ENCODE measurements around the gene DR1. TPM values are rescaled to one million over a fixed set of nuclear protein-coding genes. Genes with fewer than 3 reads are reported as not detected.

The DR1 gene
- total RNA-seq, 1 experiment from 2014 or later: 87.3 TPM

- Histone ChIP-seq H3K4me1 (ENCODE audit: insufficient read depth, low read length) (no peaks in the 10 kb centered on the region), H2BK120ac (ENCODE audit: low read depth, low read length, poor library complexity, severe bottlenecking) (no peak overlapping the region), H4K8ac (replicated peaks; ENCODE audit: insufficient read length, low read depth, low read length) (no peak overlapping the region), H3K27ac (ENCODE audit: insufficient read length, low read depth, low read length) (no peak overlapping the region), H2BK15ac (ENCODE audit: low read depth, low read length) (no peak overlapping the region), H3K18ac (ENCODE audit: insufficient read length, low read depth, low read length) (no peak overlapping the region), H3K79me1 (ENCODE audit: insufficient read depth, low read depth, low read length, poor library complexity, severe bottlenecking) (no peaks in the 10 kb centered on the region), H2AFZ (ENCODE audit: low read length) (no peak overlapping the region), H4K20me1 (ENCODE audit: control insufficient read depth, insufficient read depth, insufficient read length) (no peaks in the 10 kb centered on the region), H3K56ac (ENCODE audit: insufficient read length, low read depth, low read length) (no peak overlapping the region), H4K91ac (ENCODE audit: insufficient read length, low read depth, low read length) (no peak overlapping the region), H3K4ac (ENCODE audit: low read depth, low read length) (no peak overlapping the region), H2BK20ac (ENCODE audit: low read depth, low read length, poor library complexity, severe bottlenecking) (no peak overlapping the region), H3T11ph (ENCODE audit: low read length) (no peak overlapping the region), H3K23me2 (ENCODE audit: insufficient read length, low read depth, low read length, poor library complexity, severe bottlenecking) (no peaks in the 10 kb centered on the region), H3K4me2 (ENCODE audit: insufficient read depth, insufficient read length, low read length) (no peak overlapping the region), H3K14ac (ENCODE audit: insufficient read depth, low read length) (no peak overlapping the region), H3K27me3 (ENCODE audit: insufficient read depth, low read length) (no peaks in the 10 kb centered on the region), H4K5ac (ENCODE audit: insufficient read length, low read depth, low read length) (no peak overlapping the region), H3K23ac (ENCODE audit: insufficient read length, low read depth, low read length) (no peak overlapping the region), H3K9me3 (ENCODE audit: control insufficient read depth, low read depth, low read length) (no peaks in the 10 kb centered on the region), H3K9ac (ENCODE audit: extremely low read depth, insufficient read length, low read length) (no peak overlapping the region), H2BK5ac (ENCODE audit: insufficient read length, low read length) (no peak overlapping the region), H3K79me2 (ENCODE audit: insufficient read depth, low read length) (no peaks in the 10 kb centered on the region), H2AK5ac (ENCODE audit: insufficient read length, low read length) (no peak overlapping the region), H2BK12ac (ENCODE audit: insufficient read length, low read depth, low read length) (no peak overlapping the region)
- Mint-ChIP-seq H3K9me3 (no peaks in the 10 kb centered on the region; a peak in 1 of 5 replicates), H3K36me3 (ENCODE audit: insufficient read depth in 1 of 3, low read depth in 3 of 3) (peaks cover 0 to 4% (median 0%) of the 10 kb centered on the region in 3 experiments; a peak in 1 of 7 replicates), H3K4me1 (peaks cover 22 to 24% of the 10 kb centered on the region in 2 experiments), H3K27me3 (ENCODE audit: low read depth) (no peaks in the 10 kb centered on the region), H3K27ac (no peak overlapping the region; a peak in 1 of 7 replicates), H3K4me3 (no peak overlapping the region)
- DNase-seq: no peak
- no peak for TF ChIP-seq CTCF (conservative IDR thresholded peaks at IDR 0.05)
- no CpG with 5 or more reads among the region's 3 CpGs for WGBS (ENCODE audit: extremely low coverage, insufficient read length, low lambda C conversion rate)
Observed at GRCh38 chr1:93330617-93331016, 15.1 kb upstream of the DR1 start.

All from H9 (cell line).